Measurements from ENCODE around the gene PLGRKT.
A peak's percentile ranks its signal among the peaks of the same experiment; 100 is the strongest.

Gene PLGRKT

GRCh38 chr9:5388026-5388819, 49.5 kb downstream of the PLGRKT start:
- Histone ChIP-seq H4K20me1 (ENCODE audit: insufficient read depth, low read length, poor library complexity, severe bottlenecking) (no peaks in the 10 kb centered on the region), H3K36me3 (ENCODE audit: insufficient read depth, low read length) (no peaks in the 10 kb centered on the region), H3K9ac (ENCODE audit: low read depth, low read length, poor library complexity, severe bottlenecking) (no peak overlapping the region), H2AFZ (ENCODE audit: low read length) (no peak overlapping the region), H3K4me2 (ENCODE audit: low read depth, low read length, poor library complexity, severe bottlenecking) (peak overlapping the region; percentile 51), H3K4me1 (ENCODE audit: insufficient read depth, low read length, poor library complexity, severe bottlenecking) (peaks cover 31% of the 10 kb centered on the region), H3K27me3 (ENCODE audit: insufficient read depth, low read length, poor library complexity, severe bottlenecking) (no peaks in the 10 kb centered on the region), H3F3A (ENCODE audit: low read depth) (no peaks in the 10 kb centered on the region), H3K4me3 (ENCODE audit: low read length, poor library complexity, severe bottlenecking) (no peak overlapping the region), H3K9me3 (ENCODE audit: insufficient read depth, low read depth, low read length) (no peaks in the 10 kb centered on the region), H3K9me2 (replicated peaks; ENCODE audit: low read depth, low read length) (no peaks in the 10 kb centered on the region), H3K79me2 (ENCODE audit: insufficient read depth, low read length) (no peaks in the 10 kb centered on the region)
- TF ChIP-seq EZH2phosphoT487 (IDR thresholded peaks at IDR 0.05; ENCODE audit: borderline replicate concordance): no peak
- no peak for TF ChIP-seq CTCF (conservative IDR thresholded peaks at IDR 0.05; ENCODE audit: low read length)

GRCh38 chr9:5384436-5384835, 53.3 kb downstream of the PLGRKT start:
- no peak for TF ChIP-seq EZH2phosphoT487 (IDR thresholded peaks at IDR 0.05; ENCODE audit: borderline replicate concordance)
- TF ChIP-seq CTCF (conservative IDR thresholded peaks at IDR 0.05; ENCODE audit: low read length): no peak
- Histone ChIP-seq H3K27me3 (ENCODE audit: insufficient read depth, low read length, poor library complexity, severe bottlenecking) (no peaks in the 10 kb centered on the region), H3K36me3 (ENCODE audit: insufficient read depth, low read length) (no peaks in the 10 kb centered on the region), H3K9ac (ENCODE audit: low read depth, low read length, poor library complexity, severe bottlenecking) (no peak overlapping the region), H3K4me3 (ENCODE audit: low read length, poor library complexity, severe bottlenecking) (no peak overlapping the region), H3F3A (ENCODE audit: low read depth) (no peaks in the 10 kb centered on the region), H3K9me2 (replicated peaks; ENCODE audit: low read depth, low read length) (no peaks in the 10 kb centered on the region), H4K20me1 (ENCODE audit: insufficient read depth, low read length, poor library complexity, severe bottlenecking) (no peaks in the 10 kb centered on the region), H3K79me2 (ENCODE audit: insufficient read depth, low read length) (no peaks in the 10 kb centered on the region), H3K4me2 (ENCODE audit: low read depth, low read length, poor library complexity, severe bottlenecking) (no peak overlapping the region), H3K9me3 (ENCODE audit: insufficient read depth, low read depth, low read length) (no peaks in the 10 kb centered on the region), H2AFZ (ENCODE audit: low read length) (no peak overlapping the region), H3K4me1 (ENCODE audit: insufficient read depth, low read length, poor library complexity, severe bottlenecking) (peaks cover 20% of the 10 kb centered on the region)

GRCh38 chr9:5382479-5382878, 55.2 kb downstream of the PLGRKT start:
- Histone ChIP-seq H3K9me2 (replicated peaks; ENCODE audit: low read depth, low read length) (no peaks in the 10 kb centered on the region), H3K4me3 (ENCODE audit: low read length, poor library complexity, severe bottlenecking) (no peak overlapping the region), H3K4me2 (ENCODE audit: low read depth, low read length, poor library complexity, severe bottlenecking) (no peak overlapping the region), H3K9me3 (ENCODE audit: insufficient read depth, low read depth, low read length) (no peaks in the 10 kb centered on the region), H3K36me3 (ENCODE audit: insufficient read depth, low read length) (no peaks in the 10 kb centered on the region), H4K20me1 (ENCODE audit: insufficient read depth, low read length, poor library complexity, severe bottlenecking) (no peaks in the 10 kb centered on the region), H3K27me3 (ENCODE audit: insufficient read depth, low read length, poor library complexity, severe bottlenecking) (no peaks in the 10 kb centered on the region), H3K79me2 (ENCODE audit: insufficient read depth, low read length) (no peaks in the 10 kb centered on the region), H3F3A (ENCODE audit: low read depth) (no peaks in the 10 kb centered on the region), H3K4me1 (ENCODE audit: insufficient read depth, low read length, poor library complexity, severe bottlenecking) (peaks cover 4% of the 10 kb centered on the region), H3K9ac (ENCODE audit: low read depth, low read length, poor library complexity, severe bottlenecking) (no peak overlapping the region), H2AFZ (ENCODE audit: low read length) (no peak overlapping the region)
- TF ChIP-seq CTCF (conservative IDR thresholded peaks at IDR 0.05; ENCODE audit: low read length) (no peak), EZH2phosphoT487 (IDR thresholded peaks at IDR 0.05; ENCODE audit: borderline replicate concordance) (no peak)
